HepG2 (cell line): Measurements from ENCODE around the gene CRYGA. TPM values are rescaled to one million over a fixed set of nuclear protein-coding genes. Genes with fewer than 3 reads are reported as not detected.

Source experiments
- CAMTA2 ChIP-seq: sonication (generic); formaldehyde crosslinking; IDR thresholded peaks from 2 replicates; pipeline ENCODE4 v1.4.0; 2020; ENCODE audit warnings: mild to moderate bottlenecking, missing genetic modification reagents, borderline replicate concordance
- E2F5 ChIP-seq: sonication (generic); formaldehyde crosslinking; conservative IDR thresholded peaks from 2 replicates; pipeline ENCODE4 v1.4.0; 2020; ENCODE audit warnings: missing genetic modification reagents
- ELF3 ChIP-seq: IDR thresholded peaks from 2 replicates; pipeline ENCODE4 v1.6.1; 2016; ENCODE audit warnings: missing genetic modification reagents, missing compliant biosample characterization
- FOXA3 ChIP-seq: IDR thresholded peaks from 2 replicates; pipeline ENCODE4 v1.6.1; 2016; ENCODE audit warnings: missing genetic modification reagents, missing compliant biosample characterization
- FOXO1 ChIP-seq: sonication (generic); formaldehyde crosslinking; IDR thresholded peaks from 2 replicates; pipeline ENCODE4 v1.4.0; 2020; ENCODE audit warnings: missing genetic modification reagents
- HOXA7 ChIP-seq: sonication (generic); formaldehyde crosslinking; IDR thresholded peaks from 2 replicates; pipeline ENCODE4 v1.8.1; 2022; ENCODE audit warnings: mild to moderate bottlenecking, missing genetic modification reagents, moderate library complexity
- KAT7 ChIP-seq: IDR thresholded peaks from 2 replicates; pipeline ENCODE4 v1.6.1; 2018; ENCODE audit warnings: borderline replicate concordance, missing compliant biosample characterization
- KAT8 ChIP-seq: IDR thresholded peaks from 2 replicates; pipeline ENCODE4 v1.6.1; 2016; ENCODE audit warnings: missing genetic modification reagents, missing compliant biosample characterization
- MED1 ChIP-seq: sonication (generic); formaldehyde crosslinking; IDR thresholded peaks from 2 replicates; pipeline ENCODE4 v1.4.0; 2020; ENCODE audit warnings: missing genetic modification reagents
- MEIS2 ChIP-seq: sonication (generic); formaldehyde crosslinking; IDR thresholded peaks from 2 replicates; pipeline ENCODE4 v1.9.0; 2021; ENCODE audit warnings: mild to moderate bottlenecking, missing genetic modification reagents
- MXD3 ChIP-seq: IDR thresholded peaks from 2 replicates; pipeline ENCODE4 v1.6.1; 2016; ENCODE audit warnings: mild to moderate bottlenecking, missing biosample characterization, missing genetic modification reagents
- NFYC ChIP-seq: IDR thresholded peaks from 2 replicates; pipeline ENCODE4 v1.6.1; 2016; ENCODE audit warnings: missing genetic modification reagents, missing compliant biosample characterization
- NONO ChIP-seq, 2 experiments: fragments of 450-650 bp in 1 of 2; sonication (generic) in 1 of 2; formaldehyde crosslinking in 1 of 2; IDR thresholded peaks in 1 of 2; conservative IDR thresholded peaks in 1 of 2; 2 replicates each; pipeline versions ENCODE4 v1.6.1 to v1.8.0; 2017 to 2022; ENCODE audit warnings: mild to moderate bottlenecking in 1 of 2, missing genetic modification reagents in 1 of 2, moderate library complexity in 1 of 2
- PCBP1 ChIP-seq: fragments of 200-400 bp; formaldehyde crosslinking; IDR thresholded peaks from 2 replicates; pipeline ENCODE4 v1.6.1; 2017; ENCODE audit warnings: mild to moderate bottlenecking, low read depth, low read length, borderline replicate concordance
- PHF8 ChIP-seq: sonication (generic); formaldehyde crosslinking; IDR thresholded peaks from 2 replicates; pipeline ENCODE4 v1.5.0; 2020; ENCODE audit warnings: missing genetic modification reagents
- RBM39 ChIP-seq: fragments of 200-400 bp; formaldehyde crosslinking; IDR thresholded peaks from one replicate; pipeline ENCODE4 v1.6.1; 2018; ENCODE audit warnings: antibody characterized with exemption, mild to moderate bottlenecking, low read depth, low read length; ENCODE audit not compliant: poor library complexity, severe bottlenecking
- SAFB2 ChIP-seq: sonication (generic); formaldehyde crosslinking; IDR thresholded peaks from 2 replicates; pipeline ENCODE4 v1.5.1; 2020; ENCODE audit warnings: missing genetic modification reagents, low read depth, mild to moderate bottlenecking, borderline replicate concordance
- SALL2 ChIP-seq: sonication (generic); formaldehyde crosslinking; IDR thresholded peaks from 2 replicates; pipeline ENCODE4 v1.8.1; 2023; ENCODE audit warnings: mild to moderate bottlenecking, missing genetic modification reagents, inconsistent platforms
- SIN3B ChIP-seq: fragments of 150-350 bp; IDR thresholded peaks from 2 replicates; pipeline ENCODE4 v1.6.1; 2014; ENCODE audit warnings: low read length
- SP140L ChIP-seq: sonication (generic); formaldehyde crosslinking; IDR thresholded peaks from 2 replicates; pipeline ENCODE4 v1.4.0; 2020; ENCODE audit warnings: missing genetic modification reagents, borderline replicate concordance
- ZNF274 ChIP-seq: sonication (generic); formaldehyde crosslinking; IDR thresholded peaks from 2 replicates; pipeline ENCODE4 v1.5.1; 2020; ENCODE audit warnings: mild to moderate bottlenecking, missing genetic modification reagents
- ZNF441 ChIP-seq: sonication (generic); formaldehyde crosslinking; IDR thresholded peaks from 2 replicates; pipeline ENCODE4 v1.7.0; 2021; ENCODE audit warnings: missing genetic modification reagents, borderline replicate concordance
- ZNF501 ChIP-seq: sonication (generic); formaldehyde crosslinking; IDR thresholded peaks from 2 replicates; pipeline ENCODE4 v1.5.1; 2020; ENCODE audit warnings: mild to moderate bottlenecking, moderate library complexity, missing genetic modification reagents
- ZNF547 ChIP-seq: sonication (generic); formaldehyde crosslinking; IDR thresholded peaks from 2 replicates; pipeline ENCODE4 v1.5.1; 2020; ENCODE audit warnings: mild to moderate bottlenecking, missing genetic modification reagents
- ZNF576 ChIP-seq: sonication (generic); formaldehyde crosslinking; IDR thresholded peaks from 2 replicates; pipeline ENCODE4 v1.4.0; 2020; ENCODE audit warnings: mild to moderate bottlenecking, missing genetic modification reagents
- ZNF629 ChIP-seq: sonication (generic); formaldehyde crosslinking; conservative IDR thresholded peaks from 2 replicates; pipeline ENCODE4 v1.5.0; 2020; ENCODE audit warnings: missing genetic modification reagents
- ZNF639 ChIP-seq: conservative IDR thresholded peaks from 2 replicates; pipeline ENCODE4 v1.6.1; 2018; ENCODE audit warnings: missing genetic modification reagents
- ZNF678 ChIP-seq: sonication (generic); formaldehyde crosslinking; IDR thresholded peaks from 2 replicates; pipeline ENCODE4 v1.4.0; 2020; ENCODE audit warnings: mild to moderate bottlenecking, missing genetic modification reagents
- polyA plus RNA-seq, 8 experiments: library from polyadenylated mRNA; depleted of rRNA in 3 of 8; stranded (reverse) in 7 of 8; unstranded in 1 of 8; fragments of >200 nt; fragmentation: Illumina TruSeq in 4 of 8; extraction: Trizol in 4 of 8; gene quantifications; 2 replicates each; pipeline versions ENCODE4 v1.2.1 to v1.2.3, GENCODE V29; 2011 to 2016; ENCODE audit warnings: low read depth in 4 of 8, missing spikeins in 1 of 8, mixed read lengths in 1 of 8; ENCODE audit not compliant: insufficient read depth in 1 of 8
- total RNA-seq, 5 experiments: library from RNA; depleted of rRNA; stranded (reverse); fragments of >200 nt; fragmentation: Illumina TruSeq; extraction: Trizol; gene quantifications; 2 replicates each; pipeline ENCODE4 v1.2.3, GENCODE V29; 2016; ENCODE audit warnings: low read depth in 1 of 5

CRYGA gene
- total and polyA plus RNA-seq, 2 of the 13 experiments (the other 11 are each of a cell fraction or from before 2014, with no cell fraction given), result not detected

GRCh38 chr2:208142925-208143799, 20.2 kb downstream of the CRYGA start (continued):
- TF ChIP-seq E2F5 (CRISPR knock-in tag), result no peak
- TF ChIP-seq HOXA7, result no peak
- no peak for TF ChIP-seq RBM39
- TF ChIP-seq ZNF441 (CRISPR knock-in tag), result no peak
- TF ChIP-seq FOXA3 (CRISPR knock-in tag), result peak; percentile 68
- no peak for TF ChIP-seq ZNF576
- no peak for TF ChIP-seq ZNF274 (CRISPR knock-in tag)
- no peak for TF ChIP-seq CAMTA2 (CRISPR knock-in tag)
- TF ChIP-seq MEIS2 (CRISPR knock-in tag), result no peak
- peak; percentile 63 for TF ChIP-seq MED1 (CRISPR knock-in tag)
- no peak for TF ChIP-seq ZNF678 (CRISPR knock-in tag)
- no peak for TF ChIP-seq SP140L (CRISPR knock-in tag)
- TF ChIP-seq ZNF629, result 0 out of 2 replicates have a peak, but pooled peaks have one; percentile 8
- TF ChIP-seq MXD3, result no peak
- peak; percentile 31; the same call in 1 of the 2 replicates for TF ChIP-seq ELF3 (CRISPR knock-in tag)
- TF ChIP-seq ZNF501, result no peak
- no peak for TF ChIP-seq NFYC
- TF ChIP-seq PHF8, result no peak
- TF ChIP-seq KAT7 (CRISPR knock-in tag), result no peak
- TF ChIP-seq FOXO1, result peak; percentile 91
- 0 out of 2 replicates have a peak, but pooled peaks have one; percentile 57 for TF ChIP-seq SALL2 (CRISPR knock-in tag)
- TF ChIP-seq KAT8, result peak; percentile 58; the same call in 1 of the 2 replicates
- no peak for TF ChIP-seq ZNF639 (CRISPR knock-in tag)
- no peak for TF ChIP-seq NONO (IDR thresholded peaks at IDR 0.05)
- no peak for TF ChIP-seq NONO (CRISPR knock-in tag; conservative IDR thresholded peaks at IDR 0.05)
- TF ChIP-seq SIN3B, result no peak
- TF ChIP-seq ZNF547, result no peak
- TF ChIP-seq PCBP1, result no peak
- no peak for TF ChIP-seq SAFB2 (CRISPR knock-in tag)
